22Rv1 (cell line): Measurements from ENCODE around the gene CARM1.

Source experiments
- H3K27ac ChIP-seq: fragments of 450-650 bp; 2 replicates; pipeline ENCODE4 v1.5.1; 2017
- CTCF ChIP-seq: fragments of 450-650 bp; IDR thresholded peaks from 2 replicates; pipeline ENCODE4 v1.5.1; 2017; ENCODE audit warnings: mild to moderate bottlenecking
- ZFX ChIP-seq: fragments of 450-650 bp; IDR thresholded peaks from 2 replicates; pipeline ENCODE4 v1.6.1; 2017; ENCODE audit warnings: antibody characterized with exemption, borderline replicate concordance

The CARM1 gene

GRCh38 chr19:10862561-10863106 is 8.7 kb upstream of the CARM1 start:
- TF ChIP-seq CTCF (no peak), ZFX (no peak)
- no peak overlapping the region for H3K27ac ChIP-seq

- H3K27ac ChIP-seq = no peak overlapping the region
- TF ChIP-seq CTCF (no peak), ZFX (no peak)
These were observed 8.1 kb upstream of the CARM1 start for GRCh38 chr19:10863107-10863717.

- H3K27ac ChIP-seq = no peak overlapping the region
- TF ChIP-seq ZFX (no peak), CTCF (peak; percentile 98)
These were observed 6.8 kb upstream of the CARM1 start for GRCh38 chr19:10864538-10864899.

- TF ChIP-seq CTCF = no peak
- TF ChIP-seq ZFX = no peak
- H3K27ac ChIP-seq = no peak overlapping the region
These were observed 4.9 kb upstream of the CARM1 start for GRCh38 chr19:10866495-10866894.

GRCh38 chr19:10868872-10869547 is 2.3 kb upstream of the CARM1 start:
- no peak for TF ChIP-seq ZFX
- TF ChIP-seq CTCF = no peak
- H3K27ac ChIP-seq = no peak overlapping the region

- H3K27ac ChIP-seq = peak overlapping the region; percentile 63
These were observed 1.5 kb upstream of the CARM1 start for GRCh38 chr19:10869872-10870311.

GRCh38 chr19:10870501-10870954 is 825 bp upstream of the CARM1 start:
- peak overlapping the region; percentile 63 for H3K27ac ChIP-seq
- no peak for TF ChIP-seq CTCF
- TF ChIP-seq ZFX = no peak
